Activated T-cell treated with anti-CD3 and anti-CD28 coated beads, Interleukin-2, amount 50 U/mL, for 1 hour (primary cell): ENCODE measurements around the gene CYP27B1.
"Not testable (repeated sequence)": the region's sequence is repeated elsewhere in the genome, so short reads cannot be mapped to it uniquely, and the experiment has no call there.

Experiments used
- DNase-seq: peaks from one replicate; pipeline ENCODE4 v3.0.0-alpha.2; 2020

The CYP27B1 gene

GRCh38 chr12:57782608-57783465 lies 16.0 kb upstream of the CYP27B1 start, which contains the start of gene TSFM:
Gene TSFM, plus strand, starts transcription at chr12:57782787. Its CDS starts 15 bp downstream, at chr12:57782802.
- peak; percentile 97 for DNase-seq

- DNase-seq, result no peak
Observed at GRCh38 chr12:57782243-57782607, 15.3 kb upstream of the CYP27B1 start.

- no peak for DNase-seq
Observed at GRCh38 chr12:57781801-57782200, 14.9 kb upstream of the CYP27B1 start.

GRCh38 chr12:57781244-57781643 lies 14.4 kb upstream of the CYP27B1 start:
- no peak for DNase-seq

GRCh38 chr12:57780284-57780897 lies 13.5 kb upstream of the CYP27B1 start:
- DNase-seq, result no peak

- no peak for DNase-seq
Observed at GRCh38 chr12:57779736-57780135, 12.9 kb upstream of the CYP27B1 start.

GRCh38 chr12:57777911-57778310 lies 11.0 kb upstream of the CYP27B1 start:
- DNase-seq, result no peak

GRCh38 chr12:57777367-57777766 lies 10.5 kb upstream of the CYP27B1 start:
- DNase-seq, result no peak

- no peak for DNase-seq
Observed at GRCh38 chr12:57776247-57776587, 9.3 kb upstream of the CYP27B1 start.

- DNase-seq, result no peak
Observed at GRCh38 chr12:57775563-57776246, 8.8 kb upstream of the CYP27B1 start.

GRCh38 chr12:57775044-57775443 lies 8.2 kb upstream of the CYP27B1 start:
- no peak for DNase-seq

- DNase-seq, result not testable (repeated sequence)
Observed at GRCh38 chr12:57774634-57775033, 7.8 kb upstream of the CYP27B1 start.

GRCh38 chr12:57772429-57773322 lies 5.8 kb upstream of the CYP27B1 start, which contains the start of gene EEF1AKMT3:
Gene EEF1AKMT3, plus strand, starts transcription at chr12:57772614. Its CDS starts 111 bp downstream, at chr12:57772725.
- DNase-seq, result no peak

GRCh38 chr12:57771873-57772428 lies 5.1 kb upstream of the CYP27B1 start, which contains the start of gene METTL1:
Gene METTL1, minus strand, starts transcription at chr12:57772105. Its CDS starts 22 bp downstream, at chr12:57772083.
- DNase-seq, result peak; percentile 89

GRCh38 chr12:57771236-57771872 lies 4.5 kb upstream of the CYP27B1 start:
- DNase-seq, result no peak

- DNase-seq, result no peak
Observed at GRCh38 chr12:57770734-57771133, 3.9 kb upstream of the CYP27B1 start.

GRCh38 chr12:57769594-57769993 lies 2.7 kb upstream of the CYP27B1 start:
- DNase-seq, result no peak

GRCh38 chr12:57767876-57768275 lies 998 bp upstream of the CYP27B1 start:
- no peak for DNase-seq

GRCh38 chr12:57767305-57767698 lies 424 bp upstream of the CYP27B1 start:
- DNase-seq, result no peak

GRCh38 chr12:57765698-57766463 lies 997 bp downstream of the CYP27B1 start:
- DNase-seq, result peak; percentile 31
